HG03520 (cell line): ENCODE measurements around the gene RGS7.
"Not testable (repeated sequence)": the region's sequence is repeated elsewhere in the genome, so short reads cannot be mapped to it uniquely, and the experiment has no call there.

ENCODE experiments used
- ATAC-seq: cut with Tn5 transposase; IDR thresholded peaks from one replicate; pipeline ENCODE4 v1.9.1; 2021; ENCODE audit warnings: mild to moderate bottlenecking, moderate library complexity; ENCODE audit not compliant: unreplicated experiment

Gene RGS7

DNA sequence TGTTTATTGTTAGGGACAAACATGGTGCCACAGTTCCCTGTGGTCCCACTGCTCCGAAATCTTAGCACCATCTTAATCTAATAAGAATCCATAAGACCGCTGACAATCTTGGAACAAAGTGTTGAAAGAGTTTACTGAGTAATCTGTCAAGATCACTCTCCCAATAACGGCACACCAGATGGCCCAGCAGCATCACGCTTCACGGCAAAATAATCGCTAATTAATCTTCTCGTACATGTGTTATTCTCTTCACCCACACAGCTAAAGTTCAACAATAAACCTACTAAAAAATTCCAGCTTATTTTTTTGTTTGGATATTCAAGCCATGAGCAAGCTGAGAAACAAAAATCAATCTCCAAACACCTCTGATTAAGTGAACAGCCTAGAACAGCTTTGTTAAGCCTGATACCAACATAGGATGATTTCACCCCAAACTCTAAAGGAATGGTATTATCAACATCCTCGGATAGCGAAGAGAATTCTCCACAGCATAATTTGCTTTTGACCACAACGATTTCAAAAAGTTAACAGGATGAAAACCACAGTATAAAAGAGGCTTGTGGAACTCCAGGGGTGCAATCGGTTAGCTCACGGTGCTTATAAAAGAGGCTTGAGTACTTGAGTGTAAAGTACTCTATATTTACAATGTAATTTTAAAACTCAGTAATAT lies 415.2 kb downstream of the RGS7 start:
- no peak for ATAC-seq

DNA sequence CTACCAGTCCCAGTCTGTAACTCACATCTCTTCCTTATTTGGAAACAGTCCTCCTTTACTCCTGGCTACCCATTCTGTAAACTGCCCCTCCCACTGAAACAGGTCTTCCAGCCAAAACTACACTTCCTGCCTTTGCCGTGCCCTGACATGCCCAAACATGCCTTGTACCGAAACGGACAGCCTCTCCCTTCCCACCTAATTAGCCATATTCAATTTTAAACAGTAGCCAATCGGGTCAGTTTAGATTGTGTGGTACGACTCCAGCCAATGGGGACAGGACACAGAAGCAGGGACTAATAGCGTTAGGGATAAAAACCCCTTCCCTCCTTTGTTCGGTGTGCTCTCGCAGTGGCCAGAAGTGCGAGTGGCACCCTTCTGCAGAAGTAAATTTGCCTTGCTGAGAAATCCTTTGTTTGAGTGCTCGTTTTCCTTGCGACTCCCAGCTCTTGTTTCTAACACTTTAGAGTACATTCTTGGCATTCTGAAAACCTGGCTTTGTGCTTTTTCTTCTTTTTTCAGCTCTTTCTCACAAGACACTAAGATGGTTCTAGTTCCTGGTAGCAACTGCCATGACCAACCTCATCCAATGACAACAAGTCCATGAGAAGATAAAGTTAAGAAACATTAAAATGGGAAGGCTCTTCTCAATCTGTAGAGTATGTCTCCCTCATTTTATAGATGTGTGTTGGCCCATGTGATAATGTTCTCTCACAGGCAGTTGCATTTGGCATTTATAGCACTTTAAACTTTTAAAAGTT lies 419.9 kb downstream of the RGS7 start:
- no peak for ATAC-seq

DNA sequence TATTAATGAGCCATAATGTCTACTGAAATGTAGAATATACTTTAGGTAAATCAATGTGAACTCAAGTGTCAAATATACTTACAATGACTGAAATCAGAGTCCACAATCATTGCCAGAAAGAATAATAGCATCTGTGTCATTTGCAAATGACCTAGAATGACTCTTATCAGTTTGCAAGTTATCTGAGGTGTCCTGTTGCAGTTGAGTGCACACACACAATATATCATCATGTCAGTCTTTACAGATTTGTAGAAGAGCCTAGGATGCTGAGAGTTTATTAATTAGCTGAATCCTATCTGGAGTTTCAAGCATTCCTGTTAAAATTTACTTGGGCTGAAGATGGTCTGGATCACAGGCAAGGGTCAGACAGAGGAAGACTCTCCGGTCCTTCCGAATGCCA lies 421.1 kb downstream of the RGS7 start:
- no peak for ATAC-seq

DNA sequence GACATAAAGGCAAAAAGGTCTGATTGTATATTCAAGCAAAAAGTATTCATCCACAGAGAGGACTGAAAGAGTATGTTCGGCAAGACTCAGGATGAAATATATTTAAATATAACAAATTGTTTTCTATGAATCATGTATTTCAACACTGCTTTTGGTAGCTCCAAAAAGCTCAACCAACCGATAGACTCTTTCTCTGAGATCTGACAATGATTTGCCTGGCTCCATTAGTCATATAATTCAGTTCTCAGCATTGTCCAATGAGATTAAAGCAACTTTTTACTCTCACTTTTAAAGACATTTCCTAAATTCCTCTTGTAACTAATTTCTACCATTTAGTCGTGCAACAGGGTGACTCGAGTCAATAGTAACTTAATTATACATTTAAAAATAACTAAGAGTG lies 426.0 kb downstream of the RGS7 start:
- no peak for ATAC-seq

DNA sequence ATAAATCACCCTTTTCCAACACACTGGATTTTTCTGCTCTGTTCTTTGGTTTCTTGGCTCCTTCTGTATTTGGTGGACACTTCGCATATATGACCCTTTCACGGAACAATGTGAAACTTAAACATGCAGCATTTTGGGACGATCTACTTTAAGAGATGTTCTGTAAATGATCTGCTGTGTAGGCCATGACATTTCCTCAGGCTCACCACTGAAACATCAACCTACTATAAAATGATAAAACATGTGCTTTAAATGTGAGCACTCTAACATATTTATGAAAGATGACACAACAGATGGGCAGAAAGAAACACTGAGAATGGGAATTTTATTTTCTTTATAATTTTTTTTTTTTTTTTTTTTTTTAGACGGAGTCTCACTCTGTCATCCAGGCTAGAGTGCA lies 428.7 kb downstream of the RGS7 start:
- ATAC-seq, result no peak

DNA sequence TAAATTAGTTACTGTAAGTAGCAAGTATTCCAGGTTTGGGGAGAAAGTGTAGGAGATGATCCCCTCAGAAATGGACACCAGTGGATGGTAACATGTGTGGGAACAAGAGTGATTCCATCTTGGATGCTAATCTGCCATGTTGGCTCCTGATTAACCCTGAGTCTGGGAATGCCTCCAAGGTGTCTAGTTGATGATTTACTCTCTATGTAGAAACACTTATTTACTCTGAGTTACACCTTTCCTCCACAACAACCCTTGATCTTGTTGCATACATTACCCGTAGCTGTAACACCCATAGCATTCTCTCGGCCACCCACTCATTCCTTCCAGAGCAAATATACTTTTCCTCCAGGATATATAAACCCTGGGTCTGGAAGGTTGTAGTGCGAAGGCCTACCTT lies 429.2 kb downstream of the RGS7 start:
- no peak for ATAC-seq

GRCh38 chr1:240925273-240925672 lies 431.7 kb downstream of the RGS7 start:
- ATAC-seq, result no peak

- ATAC-seq, result no peak
Observed at GRCh38 chr1:240917976-240918375, 439.0 kb downstream of the RGS7 start.

GRCh38 chr1:240914506-240914905 lies 442.5 kb downstream of the RGS7 start:
- ATAC-seq, result no peak

GRCh38 chr1:240912821-240913220 lies 444.2 kb downstream of the RGS7 start:
- no peak for ATAC-seq

DNA sequence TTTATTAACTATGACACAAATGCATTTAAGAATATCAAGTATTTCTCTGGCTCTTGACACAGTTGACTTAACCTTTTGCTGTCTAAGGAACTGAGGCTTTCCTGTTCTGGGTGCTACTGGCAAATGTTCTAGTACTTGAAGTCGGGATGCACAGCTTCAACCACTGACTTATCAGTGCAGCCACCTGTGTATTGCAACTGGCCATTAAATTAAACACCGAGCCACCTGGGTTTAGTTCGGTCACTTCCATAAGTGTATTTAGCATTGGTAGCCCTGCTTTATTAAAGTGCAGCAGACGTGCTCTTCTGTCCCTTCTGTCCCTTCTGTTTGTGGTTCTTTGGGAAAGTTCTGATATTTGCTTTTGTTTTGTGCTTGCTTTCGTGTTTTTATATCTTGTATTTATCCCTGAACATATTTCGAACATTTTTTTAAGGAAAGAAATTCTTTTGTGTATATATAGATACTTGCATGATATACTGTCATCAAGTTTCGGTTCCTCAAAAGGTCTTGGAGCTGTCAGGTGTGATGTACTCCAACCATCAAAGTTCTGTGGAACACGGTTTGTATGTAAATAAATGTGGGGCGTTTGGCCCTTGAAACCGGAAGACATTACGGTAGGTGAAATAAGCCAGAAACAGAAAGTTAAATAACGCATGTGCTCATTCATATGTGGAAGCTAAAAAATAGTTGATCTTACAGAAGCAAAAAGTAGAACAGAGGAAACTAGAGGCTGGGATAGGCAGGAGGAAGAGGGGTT lies 447.1 kb downstream of the RGS7 start:
- ATAC-seq, result peak; percentile 67

- no peak for ATAC-seq
Observed at GRCh38 chr1:240906477-240906876, 450.5 kb downstream of the RGS7 start.

DNA sequence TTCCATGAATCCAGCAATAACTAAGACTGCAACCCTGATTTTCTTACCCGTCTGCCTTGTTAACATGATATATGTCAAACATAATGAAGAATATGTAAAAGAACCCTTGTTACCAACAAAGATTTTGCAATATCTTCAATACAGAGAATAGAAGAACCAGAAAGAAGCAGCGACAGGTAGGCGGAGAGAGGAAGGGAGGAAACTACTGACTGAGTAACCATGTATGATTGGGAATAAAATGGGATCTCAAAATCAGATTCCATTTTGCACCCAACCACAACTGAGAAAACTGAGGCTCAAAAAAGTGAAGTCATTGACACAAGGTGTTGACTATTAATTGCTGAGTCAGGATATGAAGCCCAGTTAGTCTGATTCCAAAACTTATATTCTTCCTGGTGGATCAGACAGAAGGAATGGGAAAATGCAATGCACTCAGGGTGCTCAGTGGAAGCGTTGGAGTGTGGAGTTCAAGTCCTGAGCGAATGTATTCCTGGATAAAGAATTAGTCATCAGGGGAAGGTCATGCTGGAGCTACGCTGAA lies 451.7 kb downstream of the RGS7 start:
- ATAC-seq, result no peak

DNA sequence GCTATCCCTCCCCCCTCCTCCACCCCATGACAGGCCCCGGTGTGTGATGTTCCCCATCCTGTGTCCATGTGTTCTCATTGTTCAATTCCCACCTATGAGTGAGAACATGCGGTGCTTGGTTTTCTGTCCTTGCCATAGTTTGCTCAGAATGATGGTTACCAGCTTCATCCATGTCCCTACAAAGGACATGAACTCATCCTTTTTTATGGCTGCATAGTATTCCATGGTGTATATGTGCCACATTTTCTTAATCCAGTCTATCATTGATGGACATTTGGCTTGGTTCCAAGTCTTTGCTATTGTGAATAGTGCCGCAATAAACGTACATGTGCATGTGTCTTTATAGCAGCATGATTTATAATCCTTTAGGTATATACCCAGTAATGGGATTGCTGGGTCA lies 461.6 kb downstream of the RGS7 start:
- ATAC-seq, result not testable (repeated sequence)

DNA sequence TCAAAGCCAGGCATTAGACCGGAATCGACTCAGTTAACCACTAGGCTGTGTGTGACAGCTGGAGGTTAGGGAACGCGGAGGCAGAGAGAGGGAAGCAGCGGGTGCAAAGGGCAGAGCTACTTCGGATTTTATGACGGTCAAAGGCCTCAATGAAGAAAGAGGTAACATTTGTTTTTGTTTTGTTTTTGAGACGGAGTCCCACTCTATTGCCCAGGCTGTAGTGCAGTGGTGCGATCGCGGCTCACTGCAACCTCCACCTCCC lies 468.3 kb downstream of the RGS7 start:
- no peak for ATAC-seq

GRCh38 chr1:240888039-240888786 lies 468.8 kb downstream of the RGS7 start:
- peak; percentile 84 for ATAC-seq

GRCh38 chr1:240883490-240883889 lies 473.5 kb downstream of the RGS7 start:
- ATAC-seq, result no peak

DNA sequence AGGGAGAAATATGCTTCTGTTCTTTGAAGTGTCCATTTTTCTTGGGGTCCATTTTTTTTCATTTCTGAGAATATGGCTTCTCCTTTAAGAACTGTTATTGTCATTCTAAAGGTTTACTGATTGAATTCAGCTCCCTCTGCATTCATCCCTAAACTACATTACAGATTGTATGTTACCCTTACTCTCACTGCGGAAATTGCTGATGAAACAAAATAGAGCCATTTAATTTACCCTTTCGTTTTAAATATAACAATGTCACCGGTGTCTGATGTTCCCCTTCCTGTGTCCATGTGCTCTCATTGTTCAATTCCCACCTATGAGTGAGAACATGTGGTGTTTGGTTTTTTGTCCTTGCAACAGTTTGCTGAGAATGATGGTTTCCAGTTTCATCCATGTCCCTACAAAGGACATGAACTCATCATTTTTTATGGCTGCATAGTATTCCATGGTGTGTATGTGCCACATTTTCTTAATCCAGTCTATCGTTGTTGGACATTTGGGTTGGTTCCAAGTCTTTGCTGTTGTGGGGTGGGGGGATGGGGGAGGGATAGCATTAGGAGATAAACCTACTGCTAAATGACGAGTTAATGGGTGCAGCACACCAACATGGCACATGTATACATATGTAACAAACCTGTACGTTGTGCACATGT lies 474.2 kb downstream of the RGS7 start:
- not testable (repeated sequence) for ATAC-seq

GRCh38 chr1:240878631-240879030 lies 478.4 kb downstream of the RGS7 start:
- ATAC-seq, result no peak

DNA sequence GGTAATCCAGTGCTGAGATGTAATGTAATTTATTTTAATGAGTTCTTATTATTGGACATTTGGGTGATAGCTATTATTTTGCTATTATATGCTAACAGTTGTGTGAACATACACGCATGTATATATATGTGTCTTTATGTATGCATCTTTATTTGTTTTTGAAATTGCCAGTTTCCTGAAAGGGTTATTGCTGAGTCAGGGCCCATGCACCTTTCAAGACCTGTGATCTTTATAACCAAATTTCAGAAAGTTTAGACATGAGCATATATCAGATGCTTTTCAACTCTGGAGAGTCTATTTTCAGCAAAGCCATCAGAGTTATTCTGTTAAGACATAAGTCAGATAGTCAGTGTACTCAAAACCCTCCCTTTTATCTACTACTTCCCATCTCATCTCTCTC lies 479.4 kb downstream of the RGS7 start:
- no peak for ATAC-seq

- no peak for ATAC-seq
Observed at GRCh38 chr1:240876071-240876470, 480.9 kb downstream of the RGS7 start.
